ENCODE data around the gene TCHP. TPM values are rescaled to one million over a fixed set of nuclear protein-coding genes. Genes with fewer than 3 reads are reported as not detected.

TCHP gene
- total and polyA plus RNA-seq, 2 donors (not counting 1 experiment from before 2014, with no cell fraction given): 13.4 to 29.4 TPM

DNA sequence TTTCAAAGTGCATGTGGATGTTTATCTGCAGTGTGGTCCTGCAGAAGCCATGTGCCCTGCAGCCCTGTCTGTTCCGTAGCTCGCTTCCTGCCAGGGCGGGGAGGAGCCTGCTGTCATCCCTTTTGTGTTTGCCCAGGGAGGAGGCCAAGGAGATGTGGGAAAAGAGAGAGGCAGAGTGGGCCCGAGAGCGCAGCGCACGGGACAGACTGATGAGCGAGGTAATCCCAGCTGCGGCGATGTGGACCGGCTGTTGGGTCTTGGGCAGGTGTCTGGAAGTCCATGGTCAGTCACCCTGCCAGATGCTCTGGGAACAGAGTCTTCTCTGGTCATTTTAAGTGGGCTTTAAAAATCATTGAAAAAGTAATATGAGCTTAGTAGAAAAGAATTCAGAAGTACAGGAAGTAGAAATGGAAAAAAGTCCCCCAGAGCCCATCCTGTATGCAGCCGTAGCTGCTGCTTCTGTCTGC lies 12.8 kb downstream of the TCHP start:
- WGBS (ENCODE audit: insufficient coverage): 95% methylated on average over 11 of the region's 12 CpGs
- no peaks in the 10 kb centered on the region for H3K9me3 Mint-ChIP-seq (ENCODE audit: insufficient read depth)
- ATAC-seq (ENCODE audit: low read depth) (no peak), DNase-seq (no peak)
- intact Hi-C loops (cut with micrococcal nuclease): no loop called here
- Histone ChIP-seq H3K4me1 (ENCODE audit: control insufficient read depth in 2 of 2, insufficient read depth in 2 of 2, low read length in 2 of 2) (no peaks in the 10 kb centered on the region), H3K4me3 (ENCODE audit: control extremely low read depth in 1 of 5, extremely low read depth in 1 of 5, insufficient read depth in 1 of 5, low read depth in 2 of 5, low read length in 4 of 5) (no peak overlapping the region), H4K20me1 (ENCODE audit: control insufficient read depth, insufficient read depth, low read length, poor library complexity, severe bottlenecking) (no peaks in the 10 kb centered on the region), H3K9ac (ENCODE audit: low read length) (no peak overlapping the region), H3K4me2 (replicated peaks; ENCODE audit: low read depth, low read length, poor library complexity, severe bottlenecking) (no peak overlapping the region), H3K79me2 (ENCODE audit: control insufficient read depth, insufficient read depth, low read length) (no peaks in the 10 kb centered on the region), H3K27ac (ENCODE audit: low read length in 2 of 2) (no peak overlapping the region), H3K9me3 (ENCODE audit: control extremely low read depth in 1 of 3, control insufficient read depth in 2 of 3, insufficient read depth in 1 of 3, low read length in 2 of 3) (no peaks in the 10 kb centered on the region), H3K27me3 (replicated peaks in 1 of 4; ENCODE audit: control extremely low read depth in 1 of 4, control insufficient read depth in 3 of 4, insufficient read depth in 4 of 4, low read length in 3 of 4) (no peaks in the 10 kb centered on the region), H2AFZ (ENCODE audit: insufficient read depth, low read depth, low read length, poor library complexity, severe bottlenecking) (no peak overlapping the region), H3K36me3 (replicated peaks in 1 of 2; ENCODE audit: control extremely low read depth in 1 of 2, control insufficient read depth in 1 of 2, extremely low read depth in 1 of 2, insufficient read depth in 2 of 2, low read length in 1 of 2) (peaks cover 2 to 80% of the 10 kb centered on the region in 2 experiments)
- no peaks in the 10 kb centered on the region for H3K4me1 Mint-ChIP-seq
- TF ChIP-seq, protein P1, sequence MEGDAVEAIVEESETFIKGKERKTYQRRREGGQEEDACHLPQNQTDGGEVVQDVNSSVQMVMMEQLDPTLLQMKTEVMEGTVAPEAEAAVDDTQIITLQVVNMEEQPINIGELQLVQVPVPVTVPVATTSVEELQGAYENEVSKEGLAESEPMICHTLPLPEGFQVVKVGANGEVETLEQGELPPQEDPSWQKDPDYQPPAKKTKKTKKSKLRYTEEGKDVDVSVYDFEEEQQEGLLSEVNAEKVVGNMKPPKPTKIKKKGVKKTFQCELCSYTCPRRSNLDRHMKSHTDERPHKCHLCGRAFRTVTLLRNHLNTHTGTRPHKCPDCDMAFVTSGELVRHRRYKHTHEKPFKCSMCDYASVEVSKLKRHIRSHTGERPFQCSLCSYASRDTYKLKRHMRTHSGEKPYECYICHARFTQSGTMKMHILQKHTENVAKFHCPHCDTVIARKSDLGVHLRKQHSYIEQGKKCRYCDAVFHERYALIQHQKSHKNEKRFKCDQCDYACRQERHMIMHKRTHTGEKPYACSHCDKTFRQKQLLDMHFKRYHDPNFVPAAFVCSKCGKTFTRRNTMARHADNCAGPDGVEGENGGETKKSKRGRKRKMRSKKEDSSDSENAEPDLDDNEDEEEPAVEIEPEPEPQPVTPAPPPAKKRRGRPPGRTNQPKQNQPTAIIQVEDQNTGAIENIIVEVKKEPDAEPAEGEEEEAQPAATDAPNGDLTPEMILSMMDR (IDR thresholded peaks at IDR 0.05): no peak
- no peak for TF ChIP-seq EZH2 (IDR thresholded peaks at IDR 0.05; ENCODE audit: borderline replicate concordance, insufficient read depth, low read depth, low read length, poor library complexity, severe bottlenecking)
- H3K27me3 Mint-ChIP-seq: no peaks in the 10 kb centered on the region
- no peak overlapping the region for H3K27ac Mint-ChIP-seq
- ChIA-PET POLR2A (no interaction called here), CTCF (interaction anchor here (0.5 kb wide), 1 partner anchor 107 kb away, joined by 3 read pairs; no protein-coding TSS in a partner anchor)
- H3K4me3 Mint-ChIP-seq: no peak overlapping the region

DNA sequence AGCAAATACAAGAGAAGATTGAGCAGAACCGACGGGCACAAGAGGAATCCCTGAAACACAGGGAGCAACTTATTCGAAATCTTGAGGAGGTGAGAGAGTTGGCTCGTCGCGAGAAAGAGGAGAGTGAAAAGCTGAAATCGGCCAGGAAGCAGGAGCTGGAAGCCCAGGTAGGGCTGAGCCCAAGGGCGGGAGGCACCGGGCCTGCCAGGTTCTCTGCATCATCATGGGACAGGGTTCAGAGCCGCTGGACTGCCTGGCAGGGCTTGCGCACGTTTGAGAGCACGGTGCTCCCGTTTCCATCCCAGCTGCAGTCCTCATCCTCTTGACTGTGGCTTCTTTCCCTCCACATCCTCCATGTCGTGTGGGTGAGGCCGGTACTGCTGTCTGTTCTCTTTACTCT lies 14.4 kb downstream of the TCHP start:
- no peak for DNase-seq
- intact Hi-C loops (cut with micrococcal nuclease): no loop called here
- no peaks in the 10 kb centered on the region for H3K4me1 ChIP-seq (ENCODE audit: control insufficient read depth in 2 of 2, insufficient read depth in 2 of 2, low read length in 2 of 2)
- H3K79me2 ChIP-seq (ENCODE audit: control insufficient read depth, insufficient read depth, low read length): no peaks in the 10 kb centered on the region
- ATAC-seq (ENCODE audit: low read depth): no peak
- H3K27ac Mint-ChIP-seq: no peak overlapping the region
- no peak overlapping the region for H2AFZ ChIP-seq (ENCODE audit: insufficient read depth, low read depth, low read length, poor library complexity, severe bottlenecking)
- H3K4me2 ChIP-seq (replicated peaks; ENCODE audit: low read depth, low read length, poor library complexity, severe bottlenecking): no peak overlapping the region
- WGBS (ENCODE audit: insufficient coverage): 94% methylated on average over 15 of the region's 16 CpGs
- TF ChIP-seq, protein P1 (IDR thresholded peaks at IDR 0.05): no peak
- TF ChIP-seq EZH2 (IDR thresholded peaks at IDR 0.05; ENCODE audit: borderline replicate concordance, insufficient read depth, low read depth, low read length, poor library complexity, severe bottlenecking): no peak
- no peaks in the 10 kb centered on the region for H3K27me3 Mint-ChIP-seq
- no peaks in the 10 kb centered on the region for H3K9me3 Mint-ChIP-seq (ENCODE audit: insufficient read depth)
- H4K20me1 ChIP-seq (ENCODE audit: control insufficient read depth, insufficient read depth, low read length, poor library complexity, severe bottlenecking): no peaks in the 10 kb centered on the region
- no peaks in the 10 kb centered on the region for H3K9me3 ChIP-seq (ENCODE audit: control extremely low read depth in 1 of 3, control insufficient read depth in 2 of 3, insufficient read depth in 1 of 3, low read length in 2 of 3)
- no peak overlapping the region for H3K27ac ChIP-seq (ENCODE audit: low read length in 2 of 2)
- H3K4me3 ChIP-seq (ENCODE audit: control extremely low read depth in 1 of 5, extremely low read depth in 1 of 5, insufficient read depth in 1 of 5, low read depth in 2 of 5, low read length in 4 of 5): no peak overlapping the region
- H3K4me1 Mint-ChIP-seq: no peaks in the 10 kb centered on the region
- CTCF ChIA-PET: interaction anchor here (0.9 kb wide), 1 partner anchor 12 kb away, joined by 3 read pairs; no protein-coding TSS in a partner anchor
- peaks cover 2 to 77% of the 10 kb centered on the region in 2 experiments for H3K36me3 ChIP-seq (replicated peaks in 1 of 2; ENCODE audit: control extremely low read depth in 1 of 2, control insufficient read depth in 1 of 2, extremely low read depth in 1 of 2, insufficient read depth in 2 of 2, low read length in 1 of 2)
- no peaks in the 10 kb centered on the region for H3K27me3 ChIP-seq (replicated peaks in 1 of 4; ENCODE audit: control extremely low read depth in 1 of 4, control insufficient read depth in 3 of 4, insufficient read depth in 4 of 4, low read length in 3 of 4)
- POLR2A ChIA-PET: no interaction called here
- H3K4me3 Mint-ChIP-seq: no peak overlapping the region
- H3K9ac ChIP-seq (ENCODE audit: low read length): no peak overlapping the region
